Myocyte (in vitro differentiated cells): ENCODE data around the gene PDLIM4. TPM values are rescaled to one million over a fixed set of nuclear protein-coding genes. Genes with fewer than 3 reads are reported as not detected.

Experiments
- DNase-seq: peaks from one replicate; pipeline ENCODE4 v3.0.0-alpha.2; 2012; ENCODE audit warnings: low read depth
- microRNA-seq: library from miRNA; unstranded; fragments of <30 nt; microRNA quantifications from one replicate; pipeline ENCODE4, GENCODE V29; 2016
- total RNA-seq: library from RNA; depleted of rRNA; stranded (reverse); fragments of >200 nt; gene quantifications from 2 replicates; pipeline ENCODE4 v1.2.3, GENCODE V29; 2014

The PDLIM4 gene
- total RNA-seq, 1 donor from 2014 or later = 220 TPM

GRCh38 chr5:132301344-132302271 is 44.1 kb downstream of the PDLIM4 start:
- DNase-seq = no peak

GRCh38 chr5:132302413-132302812 is 44.9 kb downstream of the PDLIM4 start:
- no peak for DNase-seq

- no peak for DNase-seq
Measured at GRCh38 chr5:132303589-132303988, 46.1 kb downstream of the PDLIM4 start.

GRCh38 chr5:132305420-132305819 is 47.9 kb downstream of the PDLIM4 start:
- DNase-seq = no peak

- DNase-seq = no peak
Measured at GRCh38 chr5:132308701-132309100, 51.2 kb downstream of the PDLIM4 start.

- no peak for DNase-seq
Measured at GRCh38 chr5:132309679-132310078, 52.2 kb downstream of the PDLIM4 start.

GRCh38 chr5:132310141-132310834 is 52.8 kb downstream of the PDLIM4 start:
- DNase-seq = no peak

- DNase-seq = no peak
Measured at GRCh38 chr5:132313366-132313765, 55.9 kb downstream of the PDLIM4 start.

GRCh38 chr5:132313961-132314432 is 56.5 kb downstream of the PDLIM4 start:
- DNase-seq = peak; percentile 77

GRCh38 chr5:132315529-132316067 is 58.1 kb downstream of the PDLIM4 start:
- no peak for DNase-seq

- no peak for DNase-seq
Measured at GRCh38 chr5:132319975-132320374, 62.5 kb downstream of the PDLIM4 start.

GRCh38 chr5:132321109-132321721 is 63.7 kb downstream of the PDLIM4 start:
- no peak for DNase-seq

GRCh38 chr5:132322266-132322665 is 64.8 kb downstream of the PDLIM4 start:
- no peak for DNase-seq

Small RNA genes within 50 kb of the gene (microRNA-seq; reads per million reads assigned to microRNA genes)
- gene MIR6830 = not detected

Other genes starting within 250 kb of the PDLIM4 start
- 0.31 and 1.3 TPM in 2 replicates for gene ACSL6, start 246.0 kb upstream of the PDLIM4 start, total RNA-seq
- gene IL3, start 197.0 kb upstream of the PDLIM4 start, total RNA-seq = not detected in 2 replicates
- gene CSF2, start 183.9 kb upstream of the PDLIM4 start, total RNA-seq = not detected in 2 replicates
- 304 and 381 TPM in 2 replicates for gene P4HA2, start 29.8 kb upstream of the PDLIM4 start, total RNA-seq
- gene SLC22A4, start 36.7 kb downstream of the PDLIM4 start, total RNA-seq = 2.3 and 2.5 TPM in 2 replicates
- gene SLC22A5, start 112.0 kb downstream of the PDLIM4 start, total RNA-seq = 4.8 and 13.4 TPM in 2 replicates
- 9.8 and 11.7 TPM in 2 replicates for gene IRF1, start 233.1 kb downstream of the PDLIM4 start, total RNA-seq